Ureter (tissue), 1 donor: Measurements from ENCODE around the gene HJURP. TPM values are rescaled to one million over a fixed set of nuclear protein-coding genes. Genes with fewer than 3 reads are reported as not detected.

Experiments used
- DNase-seq: peaks from one replicate; pipeline ENCODE4 v3.0.0-alpha.2; 2020; ENCODE audit warnings: low spot score
- total RNA-seq: library from RNA; stranded (reverse); gene quantifications from one replicate; pipeline ENCODE4 v1.2.4, GENCODE V29; 2023
- donor health status: DM: yes; HTN: yes; CAD: no.

Gene HJURP
- total RNA-seq, 1 donor from 2014 or later, result 0.31 TPM

- no peak for DNase-seq
Observed at GRCh38 chr2:233794128-233794658, 60.1 kb downstream of the HJURP start.

GRCh38 chr2:233793465-233794127 lies 60.7 kb downstream of the HJURP start:
- DNase-seq, result no peak

GRCh38 chr2:233792720-233793119 lies 61.6 kb downstream of the HJURP start:
- DNase-seq, result no peak

GRCh38 chr2:233791883-233792329 lies 62.4 kb downstream of the HJURP start:
- no peak for DNase-seq

GRCh38 chr2:233791151-233791882 lies 63.0 kb downstream of the HJURP start:
- DNase-seq, result no peak

- DNase-seq, result no peak
Observed at GRCh38 chr2:233789554-233789953, 64.8 kb downstream of the HJURP start.

Other genes starting within 250 kb of the HJURP start
- 4.4 TPM for gene UGT1A8, start 236.9 kb downstream of the HJURP start, total RNA-seq
- 3.0 TPM for gene UGT1A10, start 218.1 kb downstream of the HJURP start, total RNA-seq
- 1.5 TPM for gene UGT1A9, start 182.6 kb downstream of the HJURP start, total RNA-seq
- gene UGT1A7, start 172.6 kb downstream of the HJURP start, total RNA-seq, result 7.7 TPM
- gene UGT1A6, start 161.6 kb downstream of the HJURP start, total RNA-seq, result 134 TPM
- 21.3 TPM for gene UGT1A5, start 141.6 kb downstream of the HJURP start, total RNA-seq
- gene UGT1A4, start 135.8 kb downstream of the HJURP start, total RNA-seq, result 23.2 TPM
- 20.8 TPM for gene UGT1A3, start 125.5 kb downstream of the HJURP start, total RNA-seq
- 21.8 TPM for gene UGT1A1, start 94.3 kb downstream of the HJURP start, total RNA-seq
- gene MROH2A, start 76.2 kb downstream of the HJURP start, total RNA-seq, result 9.3 TPM
- not detected for gene TRPM8, start 62.8 kb upstream of the HJURP start, total RNA-seq
- not detected for gene SPP2, start 196.2 kb upstream of the HJURP start, total RNA-seq